ENCODE measurements around the gene SPATS2. TPM values are rescaled to one million over a fixed set of nuclear protein-coding genes. Genes with fewer than 3 reads are reported as not detected.

SPATS2 gene
- total RNA-seq, 2 donors from 2014 or later, result 17.2 to 21.9 TPM

- Histone ChIP-seq H3K4me1 (no peaks in the 10 kb centered on the region), H3K27ac (no peak overlapping the region), H3K36me3 (no peaks in the 10 kb centered on the region), H3K9me3 (no peaks in the 10 kb centered on the region), H3K27me3 (peaks cover 10% of the 10 kb centered on the region), H3K9ac (ENCODE audit: low read depth in 2 of 2, low read length in 2 of 2) (no peak overlapping the region), H3K4me3 (no peak overlapping the region)
- TF ChIP-seq CTCF (IDR thresholded peaks at IDR 0.05), result peak; percentile 17
- intact Hi-C loops (cut with DNase I), result no loop called here
- no peak for DNase-seq
These were observed 186.3 kb downstream of the SPATS2 start for GRCh38 chr12:49553512-49554088.

GRCh38 chr12:49554266-49554665 lies 187.0 kb downstream of the SPATS2 start:
- Histone ChIP-seq H3K36me3 (no peaks in the 10 kb centered on the region), H3K27me3 (peaks cover 9% of the 10 kb centered on the region), H3K4me3 (no peak overlapping the region), H3K27ac (no peak overlapping the region), H3K9ac (ENCODE audit: low read depth in 2 of 2, low read length in 2 of 2) (no peak overlapping the region), H3K4me1 (no peaks in the 10 kb centered on the region), H3K9me3 (no peaks in the 10 kb centered on the region)
- intact Hi-C loops (cut with DNase I), result no loop called here
- TF ChIP-seq CTCF (IDR thresholded peaks at IDR 0.05), result no peak
- DNase-seq, result no peak

GRCh38 chr12:49555631-49556390 lies 188.5 kb downstream of the SPATS2 start:
- Histone ChIP-seq H3K4me3 (no peak overlapping the region), H3K9me3 (no peaks in the 10 kb centered on the region), H3K36me3 (no peaks in the 10 kb centered on the region), H3K4me1 (no peaks in the 10 kb centered on the region), H3K27ac (no peak overlapping the region), H3K27me3 (no peaks in the 10 kb centered on the region), H3K9ac (ENCODE audit: low read depth in 2 of 2, low read length in 2 of 2) (no peak overlapping the region)
- intact Hi-C loops (cut with DNase I), result no loop called here
- no peak for DNase-seq
- TF ChIP-seq CTCF (IDR thresholded peaks at IDR 0.05), result no peak

- intact Hi-C loops (cut with DNase I), result no loop called here
- no peak overlapping the region for H3K4me3 ChIP-seq
- H3K27ac ChIP-seq, result no peak overlapping the region
- H3K9ac ChIP-seq (ENCODE audit: low read depth in 2 of 2, low read length in 2 of 2), result no peak overlapping the region
- H3K36me3 ChIP-seq, result no peaks in the 10 kb centered on the region
- DNase-seq, result no peak
- no peaks in the 10 kb centered on the region for H3K27me3 ChIP-seq
- no peaks in the 10 kb centered on the region for H3K4me1 ChIP-seq
- no peaks in the 10 kb centered on the region for H3K9me3 ChIP-seq
- no peak for TF ChIP-seq CTCF (IDR thresholded peaks at IDR 0.05)
These were observed 189.3 kb downstream of the SPATS2 start for GRCh38 chr12:49556391-49557186.

- Histone ChIP-seq H3K9ac (ENCODE audit: low read depth in 2 of 2, low read length in 2 of 2) (no peak overlapping the region), H3K9me3 (no peaks in the 10 kb centered on the region), H3K27me3 (no peaks in the 10 kb centered on the region), H3K4me1 (no peaks in the 10 kb centered on the region), H3K36me3 (peaks cover 2% of the 10 kb centered on the region), H3K27ac (no peak overlapping the region), H3K4me3 (no peak overlapping the region)
- no peak for DNase-seq
- intact Hi-C loops (cut with DNase I), result no loop called here
- TF ChIP-seq CTCF (IDR thresholded peaks at IDR 0.05), result no peak
These were observed 190.1 kb downstream of the SPATS2 start for GRCh38 chr12:49557187-49557916.
